ENCODE measurements around the gene FGF4.

The FGF4 gene

DNA sequence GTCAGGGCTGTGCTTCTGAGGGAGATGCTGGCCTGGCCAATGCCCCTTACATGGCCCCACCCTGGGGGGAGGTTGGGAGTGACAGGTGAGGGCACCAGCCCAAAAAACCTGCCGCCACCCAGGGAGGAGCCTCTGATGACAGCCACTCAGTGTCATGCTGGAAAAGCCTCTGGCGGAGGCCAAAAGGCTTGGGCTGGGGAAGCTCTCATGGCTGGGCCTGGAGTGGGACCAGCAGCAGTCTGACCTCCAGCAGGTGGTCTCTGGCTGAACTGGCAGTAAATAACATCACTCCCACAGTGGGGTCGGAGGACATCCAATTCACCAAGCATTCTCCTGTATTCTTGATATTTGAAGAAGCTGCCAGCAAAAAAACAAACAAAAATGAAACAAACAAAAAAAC, 24.0 kb upstream of the FGF4 start:
- no peak overlapping the region for H3K4me3 ChIP-seq (ENCODE audit: low read depth, low read length)

DNA sequence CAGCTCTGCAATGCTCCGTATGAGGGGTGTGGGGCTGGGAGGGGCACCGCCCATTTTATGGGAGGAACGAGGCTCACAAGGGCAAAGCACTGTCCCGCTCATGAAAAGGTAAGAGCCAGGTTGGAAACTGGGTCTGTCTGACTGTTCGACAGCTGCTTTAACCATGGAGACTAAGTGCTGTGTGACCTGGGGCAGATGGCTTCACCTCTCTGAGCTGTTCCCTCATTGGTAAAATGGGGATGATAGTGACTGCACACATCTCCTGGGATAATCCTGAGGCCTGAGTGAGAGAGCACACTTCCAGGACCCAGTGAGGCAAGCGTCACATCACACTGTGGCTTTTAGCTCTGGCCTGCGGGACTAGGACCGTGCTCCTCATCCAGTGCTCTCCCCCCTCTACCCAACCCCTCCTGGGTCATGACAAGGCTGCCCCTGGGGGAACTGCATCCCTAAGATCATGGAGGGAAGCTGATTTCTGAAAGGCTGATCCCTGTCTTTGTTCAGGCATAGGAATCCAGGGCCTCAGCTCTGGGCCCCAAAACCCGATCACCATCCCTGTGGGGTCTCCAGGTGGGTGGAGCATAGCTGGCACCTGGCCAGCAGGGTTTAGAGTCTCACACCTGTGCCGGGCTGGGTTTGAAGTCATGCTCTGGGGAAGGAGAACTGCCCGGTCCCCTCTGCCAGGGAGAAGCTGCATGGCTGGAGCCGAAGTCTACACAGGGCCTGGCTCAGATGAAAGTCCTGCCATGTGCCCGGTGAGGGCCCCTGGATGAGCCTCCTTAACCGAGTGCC, 22.8 kb upstream of the FGF4 start:
- H3K4me3 ChIP-seq (ENCODE audit: low read depth, low read length): no peak overlapping the region
- no peaks in the 10 kb centered on the region for H3K9me3 ChIP-seq
- no peaks in the 10 kb centered on the region for H3K27me3 ChIP-seq
- no peaks in the 10 kb centered on the region for H3K4me1 ChIP-seq
- TF ChIP-seq, protein P1, sequence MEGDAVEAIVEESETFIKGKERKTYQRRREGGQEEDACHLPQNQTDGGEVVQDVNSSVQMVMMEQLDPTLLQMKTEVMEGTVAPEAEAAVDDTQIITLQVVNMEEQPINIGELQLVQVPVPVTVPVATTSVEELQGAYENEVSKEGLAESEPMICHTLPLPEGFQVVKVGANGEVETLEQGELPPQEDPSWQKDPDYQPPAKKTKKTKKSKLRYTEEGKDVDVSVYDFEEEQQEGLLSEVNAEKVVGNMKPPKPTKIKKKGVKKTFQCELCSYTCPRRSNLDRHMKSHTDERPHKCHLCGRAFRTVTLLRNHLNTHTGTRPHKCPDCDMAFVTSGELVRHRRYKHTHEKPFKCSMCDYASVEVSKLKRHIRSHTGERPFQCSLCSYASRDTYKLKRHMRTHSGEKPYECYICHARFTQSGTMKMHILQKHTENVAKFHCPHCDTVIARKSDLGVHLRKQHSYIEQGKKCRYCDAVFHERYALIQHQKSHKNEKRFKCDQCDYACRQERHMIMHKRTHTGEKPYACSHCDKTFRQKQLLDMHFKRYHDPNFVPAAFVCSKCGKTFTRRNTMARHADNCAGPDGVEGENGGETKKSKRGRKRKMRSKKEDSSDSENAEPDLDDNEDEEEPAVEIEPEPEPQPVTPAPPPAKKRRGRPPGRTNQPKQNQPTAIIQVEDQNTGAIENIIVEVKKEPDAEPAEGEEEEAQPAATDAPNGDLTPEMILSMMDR (IDR thresholded peaks at IDR 0.05; ENCODE audit: low read depth, low read length): no peak
- H3K36me3 ChIP-seq: no peaks in the 10 kb centered on the region
- no peak for DNase-seq

More for the DNA sequence above, 24.0 kb upstream of the FGF4 start:
- Histone ChIP-seq H3K9me3 (no peaks in the 10 kb centered on the region), H3K36me3 (no peaks in the 10 kb centered on the region), H3K27me3 (no peaks in the 10 kb centered on the region), H3K4me1 (no peaks in the 10 kb centered on the region)
- DNase-seq: no peak
- TF ChIP-seq, protein P1 (IDR thresholded peaks at IDR 0.05; ENCODE audit: low read depth, low read length): no peak

DNA sequence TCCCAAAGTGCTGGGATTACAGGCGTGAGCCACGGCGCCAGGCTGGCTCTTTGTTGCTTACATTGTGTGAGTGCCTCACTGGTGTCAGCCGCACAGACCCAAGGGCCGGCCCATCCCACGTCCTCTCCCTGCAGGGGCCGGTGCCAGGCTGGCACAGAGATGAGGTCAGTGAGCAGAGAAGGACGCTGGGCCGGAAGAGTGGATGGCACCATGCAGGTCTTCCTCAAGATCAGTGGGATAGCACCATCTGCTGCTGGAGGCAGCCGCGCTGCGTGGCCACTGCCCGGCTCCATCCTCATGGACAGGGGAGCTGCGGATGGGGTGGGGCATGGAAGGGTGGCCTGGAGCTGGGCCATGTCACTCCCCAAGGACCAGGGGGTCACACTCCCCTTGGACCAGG, 22.0 kb upstream of the FGF4 start:
- DNase-seq: no peak
- no peaks in the 10 kb centered on the region for H3K27me3 ChIP-seq
- no peaks in the 10 kb centered on the region for H3K4me1 ChIP-seq
- no peaks in the 10 kb centered on the region for H3K36me3 ChIP-seq
- H3K9me3 ChIP-seq: no peaks in the 10 kb centered on the region
- TF ChIP-seq, protein P1 (IDR thresholded peaks at IDR 0.05; ENCODE audit: low read depth, low read length): no peak
- no peak overlapping the region for H3K4me3 ChIP-seq (ENCODE audit: low read depth, low read length)

DNA sequence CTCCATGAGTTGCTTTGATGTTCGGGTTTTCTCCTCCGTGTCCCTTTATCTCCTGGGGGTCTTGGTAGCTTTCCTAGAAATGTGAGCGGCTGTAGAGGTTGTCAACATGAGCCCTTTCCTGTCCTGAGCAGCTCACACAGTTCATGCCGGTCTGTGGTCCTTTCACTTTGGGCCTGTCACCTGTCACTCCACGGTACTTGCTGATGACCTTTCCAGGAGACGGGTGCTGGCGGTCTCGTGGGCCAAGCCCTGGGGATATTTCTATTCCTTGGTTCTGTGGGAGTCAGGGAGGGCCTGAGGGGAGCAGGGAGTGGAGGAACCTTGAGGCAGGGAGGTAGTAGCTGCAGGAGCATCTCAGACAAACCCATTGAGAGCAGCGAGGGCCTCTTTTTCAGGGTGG, 20.9 kb upstream of the FGF4 start:
- TF ChIP-seq, protein P1 (IDR thresholded peaks at IDR 0.05; ENCODE audit: low read depth, low read length): no peak
- Histone ChIP-seq H3K9me3 (no peaks in the 10 kb centered on the region), H3K36me3 (no peaks in the 10 kb centered on the region), H3K27me3 (no peaks in the 10 kb centered on the region), H3K4me3 (ENCODE audit: low read depth, low read length) (no peak overlapping the region), H3K4me1 (no peaks in the 10 kb centered on the region)
- DNase-seq: no peak

DNA sequence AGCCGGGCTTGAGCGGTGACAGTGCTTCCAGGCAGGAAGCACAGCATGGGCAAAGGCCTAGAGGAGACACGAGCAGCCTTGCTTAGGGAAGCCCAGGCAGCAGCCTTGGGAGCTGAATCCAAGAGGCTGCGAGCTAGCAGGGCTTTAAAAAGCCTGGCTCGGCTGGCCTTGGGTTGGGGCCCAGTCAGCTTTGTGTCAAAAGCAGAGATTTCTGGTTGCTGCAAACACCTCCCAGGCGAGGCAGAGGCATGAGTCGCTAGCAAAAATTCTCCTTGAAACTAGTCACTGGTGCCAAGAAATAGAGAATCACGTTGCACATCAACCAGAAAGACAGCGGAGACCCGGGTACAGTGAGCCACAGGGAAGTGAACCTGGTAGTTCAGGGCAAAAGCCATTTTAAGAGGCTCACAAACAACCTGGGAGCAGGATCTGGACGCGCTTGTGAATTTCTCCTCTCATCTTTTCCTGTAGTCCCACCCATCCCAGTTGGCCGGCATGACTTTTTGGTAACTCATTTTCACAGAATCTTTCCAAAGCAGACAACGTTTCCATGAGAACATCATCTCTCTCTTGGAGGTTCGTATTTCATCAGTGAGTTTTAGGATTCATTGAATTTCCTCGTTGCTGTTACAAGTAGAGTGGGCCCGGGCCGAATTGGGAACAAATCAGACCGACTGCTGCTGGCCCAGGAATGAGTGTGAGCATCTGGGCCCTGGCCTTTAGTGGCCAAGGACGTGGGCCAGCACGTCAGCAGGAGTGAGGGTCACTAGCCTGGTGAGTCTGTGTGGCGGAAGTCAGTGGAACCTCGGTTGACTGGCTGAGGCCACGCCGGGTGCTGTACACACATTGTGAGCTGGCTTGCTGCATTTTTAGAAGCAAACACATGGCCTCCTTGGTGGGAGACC, 16.4 kb upstream of the FGF4 start:
- Histone ChIP-seq H3K36me3 (no peaks in the 10 kb centered on the region), H3K27me3 (no peaks in the 10 kb centered on the region), H3K9me3 (no peaks in the 10 kb centered on the region), H3K4me1 (no peaks in the 10 kb centered on the region), H3K4me3 (ENCODE audit: low read depth, low read length) (no peak overlapping the region)
- TF ChIP-seq, protein P1 (IDR thresholded peaks at IDR 0.05; ENCODE audit: low read depth, low read length): no peak
- DNase-seq: no peak

All from BE2C (cell line).